Stimulated activated CD4-positive, alpha-beta T cell treated with anti-CD3 and anti-CD28 coated beads, TNF-alpha, amount 100 ng/mL, for 4 hours (primary cell): ENCODE measurements around the gene GSTK1.
"Not testable (repeated sequence)": the region's sequence is repeated elsewhere in the genome, so short reads cannot be mapped to it uniquely, and the experiment has no call there.

ENCODE experiments used
- DNase-seq, 3 experiments: peaks; one replicate each; pipeline ENCODE4 v3.0.0-alpha.2; 2020; ENCODE audit warnings: low read depth in 3 of 3

GSTK1 gene

DNA sequence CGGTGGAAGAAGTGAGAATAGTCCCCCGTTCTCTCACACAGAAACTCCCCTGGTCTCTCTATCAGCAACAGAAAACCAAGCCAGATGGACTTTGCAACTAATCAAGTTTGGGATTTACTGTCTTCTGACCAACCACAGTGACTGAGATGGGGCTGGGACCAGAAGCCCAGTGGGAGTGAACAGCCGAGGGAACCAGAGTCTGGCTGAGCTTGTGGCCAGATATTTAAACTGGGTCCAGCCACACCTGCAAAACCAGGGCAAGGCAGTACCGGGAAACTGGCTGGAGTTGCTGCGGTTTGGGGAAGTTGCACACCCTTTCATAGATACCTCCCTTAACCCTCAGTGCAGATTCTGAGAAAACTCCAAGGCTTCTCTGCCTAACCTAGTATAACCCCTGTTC lies 6.0 kb downstream of the GSTK1 start:
- DNase-seq, result no peak

DNA sequence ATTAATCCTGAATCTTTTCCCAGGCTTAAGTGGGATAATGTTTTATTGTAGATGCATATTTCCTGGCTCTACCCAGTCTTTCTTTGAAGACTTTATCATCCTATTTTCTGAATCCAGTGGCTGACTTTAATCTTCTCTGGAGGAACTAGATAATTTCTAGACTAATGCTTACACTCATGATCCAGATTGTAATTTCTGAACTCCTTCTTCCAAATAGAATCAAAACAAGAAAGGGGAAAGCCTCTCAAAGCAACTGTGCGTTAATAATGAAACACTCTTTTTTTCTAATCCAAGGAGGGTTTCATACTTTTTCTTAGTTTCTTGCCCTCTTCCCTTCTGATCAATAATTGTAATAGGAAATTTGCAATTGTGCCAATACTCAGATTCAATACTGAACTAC lies 8.0 kb downstream of the GSTK1 start:
- no peak for DNase-seq

DNA sequence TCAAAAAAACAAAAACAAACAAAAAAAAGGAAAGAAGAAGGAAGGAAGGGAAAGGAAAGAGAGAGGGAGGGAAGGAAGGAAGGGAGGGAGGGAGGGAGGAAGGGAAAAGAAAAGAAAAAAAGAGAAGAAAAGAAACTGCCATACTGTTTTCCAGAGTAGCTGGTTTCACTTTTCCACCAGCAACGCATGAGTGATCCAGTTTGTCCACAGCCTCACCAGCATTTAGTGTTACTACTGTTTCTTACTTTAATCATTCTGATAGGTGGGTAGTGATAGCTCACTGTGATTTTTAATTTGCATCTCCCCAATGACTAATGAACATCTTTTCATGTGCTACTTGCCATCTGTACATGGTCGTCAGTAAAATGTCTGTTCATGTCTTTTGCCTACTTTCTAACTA lies 9.6 kb downstream of the GSTK1 start:
- DNase-seq, result no peak

DNA sequence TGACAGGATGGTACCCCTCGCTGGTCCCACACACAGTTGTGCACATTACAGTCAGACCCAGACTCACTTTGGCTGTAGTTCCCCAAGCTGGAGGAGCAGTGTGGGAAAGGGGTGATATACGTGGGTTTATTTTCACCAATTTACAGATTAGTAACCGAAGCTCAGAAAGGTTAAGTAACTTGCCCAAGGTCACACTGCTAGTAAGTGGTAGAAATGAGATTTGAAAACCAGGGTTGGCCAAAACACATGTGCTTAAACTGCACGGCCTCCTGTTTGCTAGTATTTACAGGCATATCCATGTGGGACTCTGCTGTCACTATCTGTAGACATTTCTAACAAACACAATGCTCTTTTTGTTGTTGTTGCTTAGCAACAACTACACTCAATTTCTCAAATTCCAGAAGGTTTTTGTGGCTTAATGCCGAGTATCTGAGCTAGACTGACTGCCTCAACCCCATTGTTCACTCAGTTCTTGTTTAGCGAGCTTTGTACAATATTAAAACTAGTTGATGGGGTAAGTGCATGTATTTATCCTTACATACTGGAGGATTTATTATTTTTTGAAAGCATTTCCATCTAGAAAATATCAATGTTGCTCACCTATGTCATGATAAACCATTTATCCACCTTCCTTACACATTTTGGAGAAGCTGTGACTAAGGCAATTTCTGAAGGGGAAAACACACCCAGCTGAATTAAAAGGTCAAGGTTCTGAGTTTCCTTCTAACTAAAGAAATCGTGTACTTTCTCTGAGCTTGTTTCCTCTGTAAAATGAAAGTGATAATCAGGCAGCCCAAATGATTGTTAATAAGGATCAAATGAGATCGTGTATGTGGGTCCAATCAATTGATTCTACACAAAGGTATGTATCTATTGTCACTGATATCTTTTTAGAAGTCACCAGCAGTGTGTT lies 16.2 kb downstream of the GSTK1 start:
- DNase-seq, result no peak

DNA sequence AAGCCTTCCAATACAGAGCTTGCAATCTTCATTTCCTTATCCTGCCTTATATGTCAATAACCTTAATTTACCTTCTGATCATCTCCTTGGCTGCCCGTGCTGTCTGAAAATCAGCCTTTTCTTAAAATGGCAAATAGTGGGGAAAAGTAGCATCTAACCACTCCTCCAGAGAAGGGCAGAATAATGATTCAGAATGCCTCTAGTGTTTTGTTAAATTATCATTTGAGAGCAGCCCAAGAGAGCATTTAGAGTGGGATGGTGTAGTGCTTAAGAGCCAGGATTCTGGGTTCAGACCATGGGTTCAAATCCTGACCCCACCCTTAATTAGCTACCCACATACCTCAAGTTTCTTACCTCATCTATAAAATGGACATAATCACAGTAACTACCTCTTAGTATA lies 16.9 kb downstream of the GSTK1 start:
- DNase-seq, result no peak

DNA sequence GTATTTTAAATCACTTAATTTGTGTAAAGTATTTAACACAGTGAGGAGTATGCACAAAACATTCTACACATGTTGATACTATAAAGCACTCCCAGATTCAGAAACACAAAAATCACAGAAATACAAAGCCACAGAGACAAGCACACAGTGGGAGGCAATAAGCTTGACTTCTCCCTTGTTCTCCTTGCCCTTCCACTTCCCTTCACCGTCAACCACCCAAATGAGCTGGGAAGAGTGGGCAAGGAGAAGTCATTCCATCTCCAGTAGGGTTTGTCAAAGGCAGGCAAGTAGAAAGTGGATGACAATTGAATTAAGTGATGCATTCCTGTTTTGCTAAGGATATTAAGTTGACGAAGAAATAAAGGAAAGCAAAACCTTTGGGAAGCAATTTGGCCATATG lies 17.3 kb downstream of the GSTK1 start:
- DNase-seq, result no peak

DNA sequence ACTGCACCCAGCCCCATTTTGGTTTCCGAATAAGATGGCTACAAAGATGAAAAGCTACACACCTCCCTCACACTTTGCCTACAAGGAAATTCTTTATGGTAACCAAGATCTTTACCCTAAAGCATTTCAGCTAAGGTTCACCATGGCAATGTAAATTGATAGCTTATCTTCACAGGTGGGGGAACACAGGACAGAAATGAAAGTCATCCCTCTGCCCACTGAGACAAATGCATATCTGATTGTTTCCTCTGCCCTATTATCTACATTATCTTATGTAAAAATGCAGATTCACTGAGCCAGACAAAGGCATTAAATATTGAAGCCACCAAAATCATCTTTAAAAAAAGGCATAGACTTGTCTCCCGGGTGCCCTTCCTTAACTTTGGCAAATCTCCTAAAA lies 18.3 kb downstream of the GSTK1 start:
- DNase-seq, result no peak

DNA sequence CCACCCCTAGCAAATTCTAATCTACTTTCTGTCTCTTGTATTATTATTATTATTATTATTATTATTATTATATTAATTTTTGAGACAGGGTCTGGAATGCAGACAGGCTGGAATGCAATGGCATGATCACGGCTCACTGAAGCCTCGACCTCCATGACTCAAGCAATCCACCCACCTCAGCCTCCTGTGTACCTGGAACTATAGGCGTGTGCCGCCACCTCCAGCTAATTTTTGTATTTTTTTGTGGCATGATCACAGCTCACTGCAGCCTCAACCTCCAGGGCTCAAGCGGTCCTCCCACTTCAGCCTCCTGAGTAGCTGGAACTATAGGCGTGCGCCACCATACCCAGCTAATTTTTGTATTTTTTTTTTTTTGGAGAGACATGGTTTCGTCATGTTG lies 18.9 kb downstream of the GSTK1 start:
- no peak for DNase-seq

DNA sequence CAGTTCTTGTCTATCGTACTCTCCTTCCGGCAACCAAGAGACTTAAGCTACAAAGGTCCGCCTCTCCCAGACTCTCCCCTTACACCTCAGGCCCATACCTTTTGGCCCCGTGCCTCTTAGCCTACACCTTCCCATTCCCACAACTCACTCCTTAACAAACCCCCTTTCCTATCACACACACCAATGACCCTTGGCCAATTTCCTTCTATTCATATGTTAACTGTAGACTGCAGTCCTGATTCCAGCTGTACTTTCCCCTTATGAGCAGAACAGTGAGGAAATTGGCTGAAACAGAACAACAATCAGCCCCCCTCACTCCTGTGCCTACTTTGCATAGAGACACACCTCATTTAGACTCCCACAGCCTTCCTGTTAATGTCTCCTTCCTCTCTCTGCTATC lies 20.1 kb downstream of the GSTK1 start:
- DNase-seq, result no peak

DNA sequence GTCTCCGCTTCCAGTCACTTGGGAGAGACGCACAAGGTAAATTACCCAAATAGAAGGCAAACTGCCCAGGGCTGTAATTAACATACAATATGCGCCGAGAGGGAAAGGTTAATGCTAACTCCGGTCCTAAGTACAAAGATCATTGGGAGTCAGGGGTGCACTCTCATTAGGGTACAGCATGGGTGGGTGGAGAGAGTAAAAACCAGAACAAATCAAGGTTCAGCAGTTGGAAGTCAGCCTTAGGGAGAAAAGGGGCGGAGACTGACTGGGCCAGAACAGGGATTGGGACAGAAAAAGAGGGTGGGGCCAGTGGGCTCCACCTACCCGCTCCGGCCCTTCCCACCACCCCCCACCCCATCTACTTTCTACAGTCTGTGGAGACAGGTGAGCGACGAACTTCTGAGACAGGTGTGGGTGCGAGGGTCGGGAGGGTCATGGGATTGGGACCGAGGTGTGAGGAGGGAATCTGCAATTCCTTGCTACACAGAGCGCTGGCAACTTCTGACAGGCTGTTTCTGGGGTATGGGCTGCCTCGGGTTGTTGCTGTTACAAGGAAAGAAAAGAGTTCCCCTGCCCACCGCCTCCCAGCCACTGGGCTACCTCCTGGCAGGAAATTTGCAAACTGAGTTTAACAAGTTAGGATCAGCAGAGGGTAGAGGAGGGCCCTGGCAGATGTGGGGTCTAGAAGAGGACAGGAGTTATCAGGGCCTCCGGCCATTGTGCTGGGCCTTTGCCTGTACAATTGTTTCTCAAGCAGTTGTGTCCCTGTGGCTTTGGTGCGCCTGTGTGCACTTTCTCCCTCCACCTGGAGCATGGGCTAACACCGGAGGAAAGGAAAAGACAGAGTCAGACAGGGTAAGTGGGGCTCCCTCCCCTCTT lies 21.6 kb downstream of the GSTK1 start, which contains the start of gene TMEM139:
Gene TMEM139 (plus strand): TSS at position 368 of the 879 bp plus-strand sequence. CDS start 1,000 bp downstream, outside the sequence.
- no peak for DNase-seq

DNA sequence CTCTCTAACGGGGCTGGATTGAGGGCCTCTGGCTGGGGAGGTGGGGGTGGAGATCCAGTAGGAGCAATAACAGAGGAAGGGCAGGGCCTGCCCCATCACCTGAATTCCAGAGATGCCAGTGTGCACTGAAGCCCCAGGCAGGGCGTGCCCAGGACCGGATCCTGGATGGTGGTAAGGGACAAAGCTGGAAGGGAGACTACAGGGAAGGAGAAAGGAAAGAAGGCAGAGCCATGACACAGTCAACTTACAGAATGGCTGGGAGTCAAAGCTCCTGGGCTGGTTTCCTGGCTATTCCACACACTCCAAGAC lies 22.2 kb downstream of the GSTK1 start:
- no peak for DNase-seq

DNA sequence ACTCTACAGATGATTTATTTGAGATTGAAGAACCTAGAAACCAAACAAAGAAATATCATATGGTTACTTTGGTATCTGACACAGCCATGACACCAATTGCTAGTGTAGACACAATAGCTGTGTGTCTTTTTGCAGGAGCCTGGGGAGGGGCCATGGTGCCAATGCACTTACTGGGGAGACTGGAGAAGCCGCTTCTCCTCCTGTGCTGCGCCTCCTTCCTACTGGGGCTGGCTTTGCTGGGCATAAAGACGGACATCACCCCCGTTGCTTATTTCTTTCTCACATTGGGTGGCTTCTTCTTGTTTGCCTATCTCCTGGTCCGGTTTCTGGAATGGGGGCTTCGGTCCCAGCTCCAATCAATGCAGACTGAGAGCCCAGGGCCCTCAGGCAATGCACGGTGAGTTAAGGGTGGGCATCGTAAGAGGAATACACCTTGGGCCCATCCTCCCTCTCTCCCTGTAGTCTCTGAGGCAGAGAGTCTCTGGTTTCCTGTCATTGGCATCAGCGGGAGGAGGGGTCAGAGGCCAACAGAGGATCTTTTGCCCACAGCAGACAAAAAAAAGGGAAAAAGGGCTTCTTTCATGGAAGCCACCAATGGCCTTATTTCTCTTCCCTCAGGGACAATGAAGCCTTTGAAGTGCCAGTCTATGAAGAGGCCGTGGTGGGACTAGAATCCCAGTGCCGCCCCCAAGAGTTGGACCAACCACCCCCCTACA lies 22.7 kb downstream of the GSTK1 start:
- no peak for DNase-seq

DNA sequence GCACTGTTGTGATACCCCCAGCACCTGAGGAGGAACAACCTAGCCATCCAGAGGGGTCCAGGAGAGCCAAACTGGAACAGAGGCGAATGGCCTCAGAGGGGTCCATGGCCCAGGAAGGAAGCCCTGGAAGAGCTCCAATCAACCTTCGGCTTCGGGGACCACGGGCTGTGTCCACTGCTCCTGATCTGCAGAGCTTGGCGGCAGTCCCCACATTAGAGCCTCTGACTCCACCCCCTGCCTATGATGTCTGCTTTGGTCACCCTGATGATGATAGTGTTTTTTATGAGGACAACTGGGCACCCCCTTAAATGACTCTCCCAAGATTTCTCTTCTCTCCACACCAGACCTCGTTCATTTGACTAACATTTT lies 23.3 kb downstream of the GSTK1 start:
- no peak for DNase-seq

DNA sequence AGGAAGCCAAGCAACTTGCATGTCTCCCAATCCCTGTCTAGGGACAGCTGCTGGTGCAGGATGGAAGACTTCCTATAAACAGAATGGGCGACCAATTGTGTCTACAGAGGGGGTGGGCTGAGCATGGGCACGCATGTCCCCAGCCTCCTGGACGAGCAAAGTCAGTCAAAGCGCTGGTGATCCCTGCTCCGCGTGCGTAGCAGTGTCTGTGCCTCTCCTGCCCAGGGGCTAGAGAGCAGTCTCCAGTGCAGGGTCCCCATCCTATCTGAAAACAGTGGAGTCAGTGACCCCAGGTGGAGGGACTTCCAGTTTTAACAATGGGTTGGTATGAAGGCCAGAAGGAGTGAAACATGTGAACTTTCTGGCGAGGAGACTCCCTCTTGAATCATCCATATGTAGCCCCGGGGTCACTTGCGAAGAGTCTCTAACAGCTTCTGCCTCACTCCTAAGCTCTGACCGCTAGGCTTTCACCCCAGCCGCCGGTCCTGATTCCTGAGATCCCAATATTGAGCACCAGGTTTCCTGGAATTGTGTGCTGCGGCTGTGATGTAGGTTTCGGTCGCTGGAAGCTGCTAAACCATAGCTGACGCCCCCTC lies 24.2 kb downstream of the GSTK1 start:
- no peak for DNase-seq

DNA sequence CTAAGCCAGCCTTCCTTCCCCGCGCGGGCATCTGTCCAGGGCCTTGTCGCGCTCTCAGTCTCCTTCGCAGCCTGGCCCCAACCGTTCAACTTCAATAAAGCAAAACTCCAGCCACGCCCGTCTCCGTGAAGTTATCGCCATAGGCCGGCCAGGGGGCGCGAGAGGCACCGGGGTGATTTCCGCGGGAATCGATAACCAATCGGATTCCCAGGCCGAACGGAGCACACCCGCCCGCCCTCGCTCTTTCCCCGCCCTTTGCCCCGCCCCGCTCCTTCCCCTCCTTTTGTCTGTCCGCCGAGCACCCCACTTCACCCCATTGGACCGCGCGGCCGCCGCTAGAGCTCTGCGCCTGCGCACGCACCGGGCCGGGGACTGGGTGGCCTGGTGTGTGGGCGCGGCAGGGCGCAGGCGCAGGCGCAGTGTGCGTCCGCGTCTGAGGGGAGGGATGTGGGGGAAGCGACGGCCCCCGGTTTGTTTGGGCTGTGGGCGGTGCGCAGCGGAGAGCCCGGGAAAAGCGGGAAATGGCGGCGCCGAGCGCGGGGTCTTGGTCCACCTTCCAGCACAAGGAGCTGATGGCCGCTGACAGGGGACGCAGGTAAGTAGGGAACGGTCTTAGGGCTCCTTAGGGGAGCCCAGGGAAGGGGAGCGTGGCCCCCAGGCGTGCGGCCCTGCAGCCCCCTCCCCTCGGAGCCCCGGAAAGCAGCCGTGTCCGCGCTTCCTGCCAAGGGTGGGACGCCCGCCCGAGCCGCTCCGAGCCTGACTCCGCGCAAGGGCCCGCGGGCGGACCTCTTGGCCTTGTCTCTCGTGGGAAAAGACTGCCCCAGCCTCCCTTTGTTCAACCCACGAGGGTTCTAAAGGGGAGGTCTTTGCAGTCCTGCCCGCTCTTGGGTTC lies 24.9 kb downstream of the GSTK1 start, which contains the start of gene CASP2:
Gene CASP2 (plus strand): TSS at position 417 of the 892 bp plus-strand sequence. CDS start 105 bp downstream, at position 522.
- peak; percentile 97 to 99 (median 97) for DNase-seq

DNA sequence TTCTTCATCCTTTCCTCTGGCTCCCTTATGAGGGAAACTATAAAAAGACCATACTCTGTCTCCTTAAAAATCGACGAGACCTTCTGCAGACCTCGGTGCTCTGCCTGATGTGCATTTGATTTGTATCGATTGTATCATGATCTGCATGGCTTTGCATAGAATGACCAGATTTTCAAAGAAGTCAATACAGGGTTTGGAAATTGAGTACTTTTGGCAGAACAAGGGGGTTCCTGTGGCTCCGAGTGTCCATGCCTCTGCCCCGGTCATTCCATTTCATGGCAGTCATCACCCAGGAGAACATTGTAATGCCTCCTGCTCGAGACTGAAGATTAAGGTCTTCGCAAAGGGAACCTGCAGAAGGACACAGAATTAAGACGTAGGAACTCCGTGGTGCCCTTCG lies 25.6 kb downstream of the GSTK1 start:
- DNase-seq, result no peak

DNA sequence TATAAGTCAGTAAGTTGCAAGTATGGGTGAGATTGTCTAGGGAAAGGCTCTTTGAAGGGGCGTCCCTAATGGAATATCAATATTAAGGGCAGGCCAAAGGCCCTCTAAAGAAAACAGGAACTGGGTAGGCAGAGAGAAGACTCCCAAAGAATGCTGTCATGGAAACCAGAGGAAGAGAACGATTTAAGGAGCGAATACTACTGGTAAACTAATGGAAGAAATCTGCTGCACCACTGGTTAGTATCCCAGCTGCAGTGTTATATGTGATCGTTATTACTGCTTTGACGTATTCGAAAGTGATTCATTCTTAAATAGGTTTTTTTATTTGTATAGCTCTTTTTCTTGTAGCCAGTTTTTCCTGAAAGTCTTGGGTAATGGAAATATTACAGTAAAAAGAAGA lies 26.2 kb downstream of the GSTK1 start:
- DNase-seq, result no peak

DNA sequence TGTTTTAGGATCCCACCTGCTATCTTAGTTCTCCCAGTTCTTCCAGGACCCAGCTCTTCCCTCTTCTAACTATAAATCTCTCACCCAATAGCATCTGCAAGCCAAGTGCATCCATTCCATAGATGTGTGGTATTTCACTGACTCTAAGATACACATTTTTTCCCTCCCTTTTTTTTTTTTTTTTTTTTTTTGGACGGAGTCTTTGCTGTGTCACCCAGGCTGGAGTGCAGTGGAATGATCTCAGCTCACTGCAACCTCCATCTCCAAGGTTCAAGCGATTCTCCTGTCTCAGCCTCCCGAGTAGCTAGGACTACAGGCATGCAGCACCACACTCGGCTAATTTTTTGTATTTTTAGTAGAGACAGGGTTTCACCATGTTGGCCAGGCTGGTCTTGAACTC lies 26.6 kb downstream of the GSTK1 start:
- not testable (repeated sequence) for DNase-seq

DNA sequence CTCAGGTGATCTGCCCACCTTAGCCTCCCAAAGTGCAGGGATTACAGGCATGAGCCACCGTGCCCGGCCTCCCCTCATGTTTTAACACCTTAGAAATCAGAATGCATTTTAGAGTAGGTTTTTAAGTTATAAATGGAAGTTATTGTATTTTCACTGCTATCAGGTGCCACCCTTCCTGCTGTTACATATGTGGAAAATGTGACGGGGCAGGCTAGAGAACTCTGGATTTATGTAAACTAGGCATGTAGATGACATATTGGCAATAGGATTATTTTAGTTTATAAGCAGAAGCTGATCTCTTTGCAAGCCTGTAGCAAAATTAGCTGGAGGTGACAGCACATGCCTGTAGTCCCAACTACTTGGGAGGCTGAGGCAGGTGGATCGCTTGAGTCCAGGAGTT lies 27.1 kb downstream of the GSTK1 start:
- DNase-seq, result no peak

DNA sequence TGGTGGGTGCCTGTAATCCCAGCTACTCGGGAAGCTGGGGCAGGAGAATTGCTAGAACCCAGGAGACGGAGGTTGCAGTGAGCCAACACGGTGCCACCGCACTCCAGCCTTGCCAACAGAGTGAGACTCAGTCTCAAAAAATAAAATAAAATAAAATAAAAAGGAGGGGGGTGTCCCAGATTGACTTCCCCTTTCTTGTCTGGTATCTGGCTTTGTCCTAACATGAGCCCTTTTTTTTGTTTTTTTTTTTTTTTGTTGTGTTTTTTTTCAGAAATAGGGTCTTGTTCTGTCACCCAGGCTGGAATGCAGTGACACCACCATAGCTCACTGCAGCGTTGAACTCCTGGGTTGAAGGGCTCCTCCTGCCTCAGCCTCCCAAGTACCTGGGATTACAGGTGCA lies 29.6 kb downstream of the GSTK1 start:
- no peak for DNase-seq

DNA sequence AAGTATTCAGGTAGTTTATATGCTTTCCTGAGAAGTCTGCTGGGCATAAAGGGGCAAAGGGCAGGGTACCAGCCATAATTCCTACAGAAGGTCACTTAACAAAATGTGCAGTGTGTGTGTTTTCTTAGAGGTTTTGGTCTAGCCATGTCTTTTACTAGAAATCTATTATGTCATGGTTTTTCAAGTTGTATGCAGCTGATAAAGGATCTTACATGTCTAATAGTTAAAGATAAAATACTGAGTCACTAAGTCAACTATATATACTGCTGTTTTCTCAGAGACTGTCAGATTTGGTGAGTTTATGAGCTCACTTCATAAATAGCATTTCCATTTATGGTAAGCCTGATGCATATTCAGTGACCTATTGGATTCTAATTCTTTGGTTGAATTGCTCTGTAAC lies 32.6 kb downstream of the GSTK1 start:
- DNase-seq, result no peak
